Skeletal muscle tissue (tissue), 4 donors: ENCODE data around the gene KRTAP10-5. TPM values are rescaled to one million over a fixed set of nuclear protein-coding genes. Genes with fewer than 3 reads are reported as not detected.
"Not testable (repeated sequence)": the region's sequence is repeated elsewhere in the genome, so short reads cannot be mapped to it uniquely, and the experiment has no call there.

Experiments used
- H3K27ac ChIP-seq: one replicate; pipeline ENCODE4 v1.7.0; 2013; ENCODE audit warnings: mild to moderate bottlenecking, low read depth, low read length, inconsistent platforms
- H3K27me3 ChIP-seq, 3 donors: one replicate each; pipeline ENCODE4 v1.7.0; 2013; ENCODE audit warnings: low read length in 3 of 3; ENCODE audit not compliant: control insufficient read depth in 3 of 3, insufficient read depth in 3 of 3
- H3K36me3 ChIP-seq, 3 donors: one replicate each; pipeline ENCODE4 v1.7.0; 2013; ENCODE audit warnings: low read length in 3 of 3; ENCODE audit not compliant: control insufficient read depth in 3 of 3, insufficient read depth in 3 of 3
- H3K4me1 ChIP-seq, 3 donors: one replicate each; pipeline ENCODE4 v1.7.0; 2013; ENCODE audit warnings: low read length in 3 of 3, mild to moderate bottlenecking in 3 of 3; ENCODE audit not compliant: control insufficient read depth in 3 of 3, insufficient read depth in 3 of 3
- H3K4me3 ChIP-seq, 3 donors: one replicate each; pipeline ENCODE4 v1.7.0; 2013; ENCODE audit warnings: low read length in 3 of 3
- H3K9ac ChIP-seq, 3 donors: one replicate each; pipeline ENCODE4 v1.7.0; 2013; ENCODE audit warnings: low read length in 3 of 3, mild to moderate bottlenecking in 3 of 3, moderate library complexity in 2 of 3, low read depth in 1 of 3
- H3K9me3 ChIP-seq, 3 donors: one replicate each; pipeline ENCODE4 v1.7.0; 2013; ENCODE audit warnings: low read length in 3 of 3; ENCODE audit not compliant: control insufficient read depth in 3 of 3
- total RNA-seq: library from RNA; depleted of rRNA; stranded (reverse); fragments of >200 nt; gene quantifications from one replicate; pipeline ENCODE4 v1.2.3, GENCODE V29; 2014
- donor health status: Osteomylitis.

The KRTAP10-5 gene
- total RNA-seq, result not detected

DNA sequence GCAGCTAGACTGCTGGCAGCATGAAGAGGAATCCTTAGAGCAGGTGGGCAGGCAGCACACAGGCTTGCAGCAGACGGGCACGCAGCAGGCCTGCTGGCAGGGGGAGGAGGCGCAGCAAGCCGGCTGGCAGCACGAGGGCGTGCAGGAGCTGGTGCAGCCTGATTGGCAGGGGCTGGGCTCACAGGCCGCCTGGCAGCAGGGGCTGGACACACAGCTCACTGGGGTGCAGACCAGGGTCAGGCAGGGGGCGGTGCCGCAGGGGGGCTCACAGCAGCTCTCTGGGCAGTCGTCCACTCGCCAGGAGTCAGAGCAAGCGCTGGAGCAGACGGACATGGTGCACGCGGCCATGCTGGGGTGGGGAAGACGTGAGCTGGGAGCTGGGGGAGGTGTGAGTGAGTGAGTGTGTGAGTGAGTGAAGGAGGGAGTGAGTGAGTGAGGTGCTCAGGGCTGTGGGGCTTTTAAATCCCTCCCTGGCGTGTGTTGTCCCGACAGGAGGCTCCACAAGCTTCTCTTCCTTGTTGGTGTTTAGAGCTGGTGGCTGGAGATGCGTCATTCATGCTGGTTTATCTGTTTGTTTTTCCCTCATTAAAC, at the start of gene KRTAP10-5:
Gene KRTAP10-5, minus strand, starts transcription at position 374 of the 591 bp plus-strand sequence. Its CDS starts 26 bp downstream, at position 348.
- H3K36me3 ChIP-seq, H3K4me1 ChIP-seq, H3K4me3 ChIP-seq, H3K9ac ChIP-seq, H3K27ac ChIP-seq: not testable (repeated sequence)
- Histone ChIP-seq H3K27me3 (peaks cover 10 to 35% (median 26%) of the 10 kb centered on the region in 3 donors), H3K9me3 (peaks cover 1 to 11% (median 6%) of the 10 kb centered on the region in 3 donors)

- H3K9ac ChIP-seq, result no peak overlapping the region
- peaks cover 0 to 13% (median 2%) of the 10 kb centered on the region in 3 donors for H3K9me3 ChIP-seq
- no peak overlapping the region for H3K4me3 ChIP-seq
- H3K36me3 ChIP-seq, result no peaks in the 10 kb centered on the region
- H3K4me1 ChIP-seq, result no peaks in the 10 kb centered on the region
- H3K27ac ChIP-seq, result no peak overlapping the region
- H3K27me3 ChIP-seq, result peaks cover 8 to 31% (median 23%) of the 10 kb centered on the region in 3 donors
These were observed 48.4 kb upstream of the KRTAP10-5 start for GRCh38 chr21:44628707-44629391.

DNA sequence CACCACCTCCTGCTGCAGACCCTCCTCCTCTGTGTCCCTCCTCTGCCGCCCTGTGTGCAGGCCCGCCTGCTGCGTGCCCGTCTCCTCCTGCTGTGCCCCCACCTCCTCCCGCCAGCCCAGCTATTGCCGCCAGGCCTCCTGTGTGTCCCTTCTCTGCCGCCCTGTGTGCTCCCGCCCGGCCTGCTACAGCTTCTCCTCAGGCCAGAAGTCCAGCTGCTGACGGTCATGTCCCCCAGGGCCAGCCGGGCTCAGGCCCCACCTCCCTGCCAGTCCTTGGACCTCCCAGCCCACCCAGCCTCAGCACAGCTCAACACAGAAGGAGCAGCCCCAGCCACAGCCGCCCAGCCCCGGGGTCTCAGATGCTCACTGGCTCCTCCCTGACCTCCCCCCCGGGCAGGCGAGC, 47.4 kb upstream of the KRTAP10-5 start:
- not testable (repeated sequence) for H3K4me3 ChIP-seq, H3K4me1 ChIP-seq, H3K9ac ChIP-seq, H3K27ac ChIP-seq, H3K36me3 ChIP-seq
- H3K9me3 ChIP-seq, result peaks cover 0 to 16% (median 2%) of the 10 kb centered on the region in 3 donors
- H3K27me3 ChIP-seq, result peaks cover 8 to 31% (median 23%) of the 10 kb centered on the region in 3 donors

GRCh38 chr21:44627181-44627822, 46.9 kb upstream of the KRTAP10-5 start:
- not testable (repeated sequence) for H3K4me1 ChIP-seq
- peaks cover 0 to 16% (median 2%) of the 10 kb centered on the region in 3 donors for H3K9me3 ChIP-seq

GRCh38 chr21:44626673-44627143, 46.3 kb upstream of the KRTAP10-5 start, which contains the start of gene KRTAP10-9:
KRTAP10-9 (plus strand) TSS chr21:44627093; CDS start chr21:44627172, 79 bp downstream.
- H3K27ac ChIP-seq, result no peak within 1 kb of the TSS

More at GRCh38 chr21:44627181-44627822, 46.9 kb upstream of the KRTAP10-5 start:
- H3K9ac ChIP-seq, H3K27ac ChIP-seq, H3K36me3 ChIP-seq, H3K4me3 ChIP-seq: not testable (repeated sequence)
- peaks cover 8 to 31% (median 23%) of the 10 kb centered on the region in 3 donors for H3K27me3 ChIP-seq

GRCh38 chr21:44626262-44626661, 45.9 kb upstream of the KRTAP10-5 start:
- no peaks in the 10 kb centered on the region for H3K36me3 ChIP-seq

More at GRCh38 chr21:44626673-44627143, 46.3 kb upstream of the KRTAP10-5 start, which contains the start of gene KRTAP10-9:
- Histone ChIP-seq H3K9me3 (peaks cover 0 to 15% (median 1%) of the 10 kb centered on the region in 3 donors), H3K4me1 (no peaks in the 10 kb centered on the region), H3K36me3 (no peaks in the 10 kb centered on the region), H3K4me3 (no peak within 1 kb of the TSS), H3K9ac (no peak within 1 kb of the TSS), H3K27me3 (peaks cover 8 to 31% (median 23%) of the 10 kb centered on the region in 3 donors)

DNA sequence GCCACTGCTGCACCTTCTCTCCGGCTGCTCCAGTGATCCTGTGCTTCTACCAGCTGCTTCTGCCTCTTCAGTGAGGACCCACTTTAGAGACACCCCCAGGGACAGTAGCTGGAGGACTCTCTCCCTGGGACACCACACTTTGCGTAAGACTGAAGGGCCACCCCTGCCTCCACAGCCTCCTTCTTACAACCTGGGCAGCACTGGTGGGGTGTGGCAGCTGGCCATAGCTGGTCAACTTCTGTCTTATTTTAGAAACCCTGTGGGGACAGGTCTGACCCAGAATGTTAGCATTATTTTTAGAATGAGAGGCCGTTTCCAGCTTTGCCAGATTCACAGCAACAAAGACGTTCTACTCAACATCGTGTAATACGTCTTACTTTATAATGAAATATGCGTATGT, 45.4 kb upstream of the KRTAP10-5 start:
- Histone ChIP-seq H3K9ac (no peak overlapping the region), H3K9me3 (peaks cover 0 to 8% (median 0%) of the 10 kb centered on the region in 3 donors), H3K4me1 (no peaks in the 10 kb centered on the region), H3K27ac (no peak overlapping the region), H3K36me3 (no peaks in the 10 kb centered on the region), H3K27me3 (peaks cover 8 to 31% (median 23%) of the 10 kb centered on the region in 3 donors), H3K4me3 (no peak overlapping the region)

More at GRCh38 chr21:44626262-44626661, 45.9 kb upstream of the KRTAP10-5 start:
- H3K4me3 ChIP-seq, result no peak overlapping the region
- no peak overlapping the region for H3K27ac ChIP-seq
- H3K9ac ChIP-seq, result no peak overlapping the region
- peaks cover 8 to 31% (median 23%) of the 10 kb centered on the region in 3 donors for H3K27me3 ChIP-seq
- no peaks in the 10 kb centered on the region for H3K4me1 ChIP-seq
- peaks cover 0 to 13% (median 0%) of the 10 kb centered on the region in 3 donors for H3K9me3 ChIP-seq

GRCh38 chr21:44623575-44623974, 43.2 kb upstream of the KRTAP10-5 start:
- Histone ChIP-seq H3K4me3 (no peak overlapping the region), H3K4me1 (no peaks in the 10 kb centered on the region), H3K9ac (no peak overlapping the region), H3K9me3 (peaks cover 0 to 7% (median 0%) of the 10 kb centered on the region in 3 donors), H3K27ac (no peak overlapping the region), H3K27me3 (peaks cover 8 to 17% (median 12%) of the 10 kb centered on the region in 3 donors), H3K36me3 (no peaks in the 10 kb centered on the region)

DNA sequence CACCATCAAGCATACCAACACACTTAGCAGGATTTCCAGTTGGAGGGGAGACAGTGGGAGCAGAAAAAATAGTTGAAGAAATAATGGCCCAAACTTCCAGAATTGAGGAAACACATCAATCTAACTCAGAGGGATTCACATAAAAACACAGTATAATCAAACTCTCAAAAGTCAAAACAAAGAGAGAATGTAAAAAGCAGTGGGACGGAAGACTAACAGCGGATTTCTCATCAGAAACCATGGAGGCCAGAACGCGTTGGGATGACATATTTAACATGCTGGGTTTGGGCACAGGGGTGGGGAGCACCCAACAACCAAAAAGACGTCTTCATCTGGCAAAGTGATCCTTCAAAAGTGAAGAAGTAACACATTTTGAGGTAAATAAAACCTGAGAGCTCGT, 39.5 kb upstream of the KRTAP10-5 start:
- Histone ChIP-seq H3K27ac (no peak overlapping the region), H3K4me1 (no peaks in the 10 kb centered on the region), H3K36me3 (no peaks in the 10 kb centered on the region)

More for the DNA sequence above, 39.5 kb upstream of the KRTAP10-5 start:
- peaks cover 14 to 21% (median 17%) of the 10 kb centered on the region in 3 donors for H3K27me3 ChIP-seq
- no peak overlapping the region for H3K9ac ChIP-seq
- H3K4me3 ChIP-seq, result no peak overlapping the region
- H3K9me3 ChIP-seq, result peaks cover 0 to 7% (median 0%) of the 10 kb centered on the region in 3 donors
